Endothelial cell of umbilical vein (primary cell): ENCODE data around the gene CRTAP. TPM values are rescaled to one million over a fixed set of nuclear protein-coding genes. Genes with fewer than 3 reads are reported as not detected.

Source experiments
- BruUV-seq: library from RNA; stranded (reverse); fragments of 400-500 nt; replicated peaks from 2 replicates; lab custom pipeline; 2021; lab: Mats Ljungman, UMichigan
- CTCF ChIA-PET: fragments of 300-600, 350-600 bp; sonication (Branson Sonifier 250); formaldehyde crosslinking; loops from one replicate; lab custom pipeline; 2021; ENCODE audit warnings: antibody characterized with exemption, inconsistent platforms; lab: Charles Lee
- POLR2A ChIA-PET: fragments of 300-600, 350-600 bp; sonication (Branson Sonifier 250); formaldehyde crosslinking; loops from one replicate; lab custom pipeline; 2021; ENCODE audit warnings: antibody characterized with exemption, inconsistent platforms; lab: Charles Lee
- DNase-seq: peaks from one replicate; pipeline ENCODE4 v3.0.0-alpha.2; 2011; ENCODE audit warnings: low read depth, low spot score
- FAIRE-seq: peaks from 2 replicates; lab custom pipeline; 2011; peaks lifted over from hg19 to GRCh38; lab: Jason Lieb, UNC
- H2AFZ ChIP-seq: 2 replicates; pipeline ENCODE4 v1.6.0; 2012; ENCODE audit warnings: low read depth, low read length, control low read depth, inconsistent platforms
- H3K27ac ChIP-seq: 2 replicates; pipeline ENCODE4 v1.5.1; 2011; ENCODE audit warnings: low read depth, mild to moderate bottlenecking, control low read depth, low read length, moderate library complexity; ENCODE audit not compliant: insufficient read depth
- H3K27me3 ChIP-seq, 2 experiments: 2 replicates each; pipeline versions ENCODE4 v1.6.0 to v1.6.1; 2011; ENCODE audit warnings: low read length in 2 of 2, mixed read lengths in 1 of 2; ENCODE audit not compliant: control insufficient read depth in 2 of 2, insufficient read depth in 2 of 2
- H3K36me3 ChIP-seq, 2 experiments: 2 replicates in 1 of 2; 3 replicates in 1 of 2; pipeline ENCODE4 v1.5.1; 2011; ENCODE audit warnings: low read length in 2 of 2, mild to moderate bottlenecking in 1 of 2, moderate library complexity in 1 of 2; ENCODE audit not compliant: control insufficient read depth in 2 of 2, insufficient read depth in 2 of 2; ENCODE audit errors: extremely low read depth in 1 of 2
- H3K4me1 ChIP-seq: 3 replicates; pipeline ENCODE4 v1.5.1; 2011; ENCODE audit warnings: mild to moderate bottlenecking, low read length; ENCODE audit not compliant: control insufficient read depth, insufficient read depth; ENCODE audit errors: extremely low read depth
- H3K4me2 ChIP-seq: 2 replicates; pipeline ENCODE4 v1.6.1; 2011; ENCODE audit warnings: low read length, control low read depth, mixed read lengths; ENCODE audit not compliant: insufficient read depth
- H3K4me3 ChIP-seq, 3 experiments: fragments of 200-600 bp in 1 of 3; sonication (generic), shearing (Covaris generic) in 1 of 3; replicated peaks in 1 of 3; 2 replicates each; pipeline ENCODE4 v1.5.1; 2011 to 2016; ENCODE audit warnings: control low read depth in 3 of 3, low read length in 3 of 3, mild to moderate bottlenecking in 2 of 3, inconsistent platforms in 1 of 3, low read depth in 1 of 3, moderate library complexity in 1 of 3; ENCODE audit not compliant: insufficient read depth in 1 of 3
- H3K79me2 ChIP-seq: 2 replicates; pipeline ENCODE4 v1.6.0; 2012; ENCODE audit warnings: low read length, inconsistent platforms; ENCODE audit not compliant: control insufficient read depth, insufficient read depth
- H3K9ac ChIP-seq: replicated peaks from 2 replicates; pipeline ENCODE3; 2011; ENCODE audit warnings: low read length, control low read depth; ENCODE audit not compliant: insufficient read depth; ENCODE audit errors: extremely low read depth
- H3K9me1 ChIP-seq: replicated peaks from 3 replicates; pipeline ENCODE4 v1.6.0; 2011; ENCODE audit warnings: mild to moderate bottlenecking, low read length; ENCODE audit not compliant: control insufficient read depth, insufficient read depth; ENCODE audit errors: extremely low read depth
- H3K9me3 ChIP-seq: replicated peaks from 2 replicates; pipeline ENCODE4 v1.5.1; 2012; ENCODE audit warnings: low read length, inconsistent platforms; ENCODE audit not compliant: control insufficient read depth, insufficient read depth
- H4K20me1 ChIP-seq: replicated peaks from 2 replicates; pipeline ENCODE3; 2011; ENCODE audit warnings: mild to moderate bottlenecking, low read length; ENCODE audit not compliant: control insufficient read depth, insufficient read depth; ENCODE audit errors: extremely low read depth
- EZH2 ChIP-seq: IDR thresholded peaks from 2 replicates; pipeline ENCODE4 v1.6.1; 2012; ENCODE audit warnings: borderline replicate concordance, low read depth, mild to moderate bottlenecking, moderate library complexity, low read length, inconsistent platforms; ENCODE audit not compliant: severe bottlenecking
- GATA2 ChIP-seq: IDR thresholded peaks from 2 replicates; pipeline ENCODE4 v1.7.0; 2011; ENCODE audit warnings: low read depth, mild to moderate bottlenecking, moderate library complexity, mixed read lengths, low read length; ENCODE audit not compliant: insufficient read length, insufficient read depth
- JUN ChIP-seq: IDR thresholded peaks from 2 replicates; pipeline ENCODE4 v1.6.1; 2011; ENCODE audit warnings: borderline replicate concordance, low read depth; ENCODE audit not compliant: insufficient read length, insufficient read depth
- MAX ChIP-seq: IDR thresholded peaks from 2 replicates; pipeline ENCODE4 v1.6.1; 2011; ENCODE audit not compliant: insufficient read depth, insufficient read length
- MYC ChIP-seq: IDR thresholded peaks from one replicate; pipeline ENCODE4 v1.6.1; 2011; ENCODE audit warnings: mild to moderate bottlenecking, low read depth, low read length
- POLR2A ChIP-seq: IDR thresholded peaks from 2 replicates; pipeline ENCODE4 v1.6.1; 2012; ENCODE audit warnings: low read depth, mild to moderate bottlenecking, control low read depth, low read length
- POLR2AphosphoS5 ChIP-seq: IDR thresholded peaks from 2 replicates; pipeline ENCODE4 v1.6.1; 2012; ENCODE audit warnings: low read depth, mild to moderate bottlenecking, control low read depth, low read length, moderate library complexity; ENCODE audit not compliant: insufficient read depth
- dilution Hi-C: fragments of 300-500 bp; cut with MboI; formaldehyde crosslinking; loops from one replicate; pipeline ENCODE4 v1.15.0; 2019; ENCODE audit warnings: low sequenced_read_pairs; ENCODE audit not compliant: extremely low pct_ligation_motif_present
- intact Hi-C: fragments of 100-400 bp; cut with micrococcal nuclease; formaldehyde crosslinking; loops from one replicate; pipeline ENCODE4 v1.10.0; 2022
- polyA plus RNA-seq, 4 experiments: library from polyadenylated mRNA; depleted of rRNA in 3 of 4; stranded (reverse) in 3 of 4; unstranded in 1 of 4; fragments of >200 nt; gene quantifications; 2 replicates each; pipeline versions ENCODE4 v1.2.1 to v1.2.3, GENCODE V29; 2011 to 2012; ENCODE audit warnings: missing spikeins in 1 of 4
- total RNA-seq: library from RNA; stranded (reverse); gene quantifications from 2 replicates; pipeline ENCODE4 v1.2.3, GENCODE V29; 2021

Gene CRTAP
- total and polyA plus RNA-seq, 2 donors (not counting 3 experiments of a cell fraction or from before 2014, with no cell fraction given) = 204 to 213 TPM

GRCh38 chr3:33092496-33093254 lies 21.1 kb upstream of the CRTAP start:
- POLR2A ChIA-PET = no interaction called here
- Histone ChIP-seq H3K4me2 (no peak overlapping the region), H3K9ac (no peak overlapping the region), H3K27ac (no peak overlapping the region), H4K20me1 (no peaks in the 10 kb centered on the region), H2AFZ (no peak overlapping the region), H3K9me1 (no peaks in the 10 kb centered on the region), H3K79me2 (peaks cover 63% of the 10 kb centered on the region), H3K27me3 (no peaks in the 10 kb centered on the region), H3K36me3 (peaks cover 2 to 14% of the 10 kb centered on the region in 2 experiments), H3K9me3 (no peaks in the 10 kb centered on the region), H3K4me1 (peaks cover 6% of the 10 kb centered on the region), H3K4me3 (no peak overlapping the region)
- BruUV-seq = no TSS peak
- no peak for TF ChIP-seq POLR2AphosphoS5
- no peak for TF ChIP-seq MYC
- TF ChIP-seq JUN = no peak
- no peak for DNase-seq
- dilution Hi-C loops (no loop called here), intact Hi-C loops (no loop called here)
- CTCF ChIA-PET = interaction anchor here (0.6 kb wide), 1 partner anchor 27 kb away, joined by 3 read pairs; no protein-coding TSS in a partner anchor
- FAIRE-seq = no peak

GRCh38 chr3:33093847-33094246 lies 20.0 kb upstream of the CRTAP start:
- no peaks in the 10 kb centered on the region for H4K20me1 ChIP-seq
- H3K36me3 ChIP-seq = peaks cover 2 to 14% of the 10 kb centered on the region in 2 experiments
- POLR2A ChIA-PET = no interaction called here
- H3K27ac ChIP-seq = no peak overlapping the region
- DNase-seq (no peak), FAIRE-seq (no peak)
- TF ChIP-seq POLR2A (no peak), EZH2 (no peak), MAX (no peak), GATA2 (no peak), JUN (no peak)
- H2AFZ ChIP-seq = no peak overlapping the region
- intact Hi-C loops = no loop called here
- no peak overlapping the region for H3K4me3 ChIP-seq
- H3K9me3 ChIP-seq = no peaks in the 10 kb centered on the region
- no peaks in the 10 kb centered on the region for H3K27me3 ChIP-seq
- dilution Hi-C loops = no loop called here
- no peak overlapping the region for H3K4me2 ChIP-seq
- no peak overlapping the region for H3K9ac ChIP-seq
- peaks cover 6% of the 10 kb centered on the region for H3K4me1 ChIP-seq
- peaks cover 53% of the 10 kb centered on the region for H3K79me2 ChIP-seq
- BruUV-seq = no TSS peak
- CTCF ChIA-PET = no interaction called here
- H3K9me1 ChIP-seq = no peaks in the 10 kb centered on the region
